ENCODE results near the gene SAP25. TPM values are rescaled to one million over a fixed set of nuclear protein-coding genes. Genes with fewer than 3 reads are reported as not detected.

The SAP25 gene
- total RNA-seq, 1 donor from 2014 or later, result 11.2 TPM

- Mint-ChIP-seq H3K9me3 (no peaks in the 10 kb centered on the region), H3K4me1 (ENCODE audit: low read depth) (peaks cover 15% of the 10 kb centered on the region), H3K4me3 (peak overlapping the region; percentile 73), H3K27me3 (ENCODE audit: insufficient read depth) (peaks cover 19% of the 10 kb centered on the region), H3K36me3 (ENCODE audit: low read depth) (no peaks in the 10 kb centered on the region), H3K27ac (peak overlapping the region; percentile 55)
- intact Hi-C loops (cut with micrococcal nuclease), result loop anchor here (1.0 to 2.0 kb wide), 7 partner anchors 7 to 248 kb away; partner anchors contain the start of genes AGFG2, FBXO24, GNB2 and LRCH4
- DNase-seq (ENCODE audit: low spot score), result peak; percentile 43
These were observed 31.5 kb upstream of the SAP25 start for GRCh38 chr7:100604976-100605911.

- Mint-ChIP-seq H3K36me3 (ENCODE audit: low read depth) (no peaks in the 10 kb centered on the region), H3K4me3 (peak overlapping the region; percentile 81), H3K4me1 (ENCODE audit: low read depth) (peaks cover 15% of the 10 kb centered on the region), H3K9me3 (no peaks in the 10 kb centered on the region), H3K27ac (peak overlapping the region; percentile 84), H3K27me3 (ENCODE audit: insufficient read depth) (peaks cover 13% of the 10 kb centered on the region)
- peak; percentile 61 for DNase-seq (ENCODE audit: low spot score)
- intact Hi-C loops (cut with micrococcal nuclease), result loop anchor here (1.0 to 2.0 kb wide), 7 partner anchors 8 to 248 kb away; partner anchors contain the start of genes AGFG2, FBXO24, GNB2 and LRCH4
These were observed 30.6 kb upstream of the SAP25 start for GRCh38 chr7:100604028-100604975.

- H3K27me3 Mint-ChIP-seq (ENCODE audit: insufficient read depth), result peaks cover 12% of the 10 kb centered on the region
- peak overlapping the region; percentile 81 for H3K4me3 Mint-ChIP-seq
- DNase-seq (ENCODE audit: low spot score), result no peak
- H3K36me3 Mint-ChIP-seq (ENCODE audit: low read depth), result no peaks in the 10 kb centered on the region
- H3K27ac Mint-ChIP-seq, result peak overlapping the region; percentile 84
- peaks cover 15% of the 10 kb centered on the region for H3K4me1 Mint-ChIP-seq (ENCODE audit: low read depth)
- no peaks in the 10 kb centered on the region for H3K9me3 Mint-ChIP-seq
- intact Hi-C loops (cut with micrococcal nuclease), result loop anchor here (1.0 to 2.0 kb wide), 7 partner anchors 9 to 249 kb away; partner anchors contain the start of genes AGFG2, FBXO24, GNB2 and LRCH4
These were observed 30.0 kb upstream of the SAP25 start for GRCh38 chr7:100603726-100604027.

GRCh38 chr7:100602889-100603725 lies 29.4 kb upstream of the SAP25 start:
- peaks cover 12% of the 10 kb centered on the region for H3K27me3 Mint-ChIP-seq (ENCODE audit: insufficient read depth)
- H3K27ac Mint-ChIP-seq, result no peak overlapping the region

GRCh38 chr7:100600730-100601038 lies 27.0 kb upstream of the SAP25 start:
- DNase-seq (ENCODE audit: low spot score), result no peak
- peaks cover 3% of the 10 kb centered on the region for H3K27me3 Mint-ChIP-seq (ENCODE audit: insufficient read depth)
- intact Hi-C loops (cut with micrococcal nuclease), result no loop called here
- H3K27ac Mint-ChIP-seq, result no peak overlapping the region
- H3K36me3 Mint-ChIP-seq (ENCODE audit: low read depth), result no peaks in the 10 kb centered on the region
- no peaks in the 10 kb centered on the region for H3K9me3 Mint-ChIP-seq
- H3K4me1 Mint-ChIP-seq (ENCODE audit: low read depth), result peaks cover 21% of the 10 kb centered on the region
- H3K4me3 Mint-ChIP-seq, result no peak overlapping the region

More at GRCh38 chr7:100602889-100603725, 29.4 kb upstream of the SAP25 start:
- no peaks in the 10 kb centered on the region for H3K9me3 Mint-ChIP-seq
- peak overlapping the region; percentile 81 for H3K4me3 Mint-ChIP-seq
- H3K4me1 Mint-ChIP-seq (ENCODE audit: low read depth), result peaks cover 20% of the 10 kb centered on the region
- no peak for DNase-seq (ENCODE audit: low spot score)
- no peaks in the 10 kb centered on the region for H3K36me3 Mint-ChIP-seq (ENCODE audit: low read depth)
- intact Hi-C loops (cut with micrococcal nuclease), result no loop called here

GRCh38 chr7:100599911-100600729 lies 26.4 kb upstream of the SAP25 start:
- no peak overlapping the region for H3K4me3 Mint-ChIP-seq
- no peaks in the 10 kb centered on the region for H3K9me3 Mint-ChIP-seq
- peaks cover 15% of the 10 kb centered on the region for H3K4me1 Mint-ChIP-seq (ENCODE audit: low read depth)
- intact Hi-C loops (cut with micrococcal nuclease), result no loop called here
- DNase-seq (ENCODE audit: low spot score), result no peak
- H3K36me3 Mint-ChIP-seq (ENCODE audit: low read depth), result no peaks in the 10 kb centered on the region
- peaks cover 2% of the 10 kb centered on the region for H3K27me3 Mint-ChIP-seq (ENCODE audit: insufficient read depth)
- no peak overlapping the region for H3K27ac Mint-ChIP-seq

GRCh38 chr7:100598425-100598824 lies 24.7 kb upstream of the SAP25 start:
- H3K36me3 Mint-ChIP-seq (ENCODE audit: low read depth), result no peaks in the 10 kb centered on the region
- peak overlapping the region; percentile 16 for H3K27ac Mint-ChIP-seq
- intact Hi-C loops (cut with micrococcal nuclease), result no loop called here

GRCh38 chr7:100595188-100595587 lies 21.5 kb upstream of the SAP25 start:
- peaks cover 2% of the 10 kb centered on the region for H3K27me3 Mint-ChIP-seq (ENCODE audit: insufficient read depth)
- no peaks in the 10 kb centered on the region for H3K36me3 Mint-ChIP-seq (ENCODE audit: low read depth)
- intact Hi-C loops (cut with micrococcal nuclease), result no loop called here
- H3K9me3 Mint-ChIP-seq, result no peaks in the 10 kb centered on the region
- no peak overlapping the region for H3K4me3 Mint-ChIP-seq
- DNase-seq (ENCODE audit: low spot score), result no peak
- H3K4me1 Mint-ChIP-seq (ENCODE audit: low read depth), result peaks cover 6% of the 10 kb centered on the region
- H3K27ac Mint-ChIP-seq, result no peak overlapping the region

More at GRCh38 chr7:100598425-100598824, 24.7 kb upstream of the SAP25 start:
- H3K9me3 Mint-ChIP-seq, result no peaks in the 10 kb centered on the region
- peaks cover 6% of the 10 kb centered on the region for H3K4me1 Mint-ChIP-seq (ENCODE audit: low read depth)
- no peak for DNase-seq (ENCODE audit: low spot score)
- no peak overlapping the region for H3K4me3 Mint-ChIP-seq
- H3K27me3 Mint-ChIP-seq (ENCODE audit: insufficient read depth), result peaks cover 2% of the 10 kb centered on the region

- H3K27ac Mint-ChIP-seq, result no peak overlapping the region
- H3K4me1 Mint-ChIP-seq (ENCODE audit: low read depth), result no peaks in the 10 kb centered on the region
- no peaks in the 10 kb centered on the region for H3K36me3 Mint-ChIP-seq (ENCODE audit: low read depth)
- no peak for DNase-seq (ENCODE audit: low spot score)
- no peak overlapping the region for H3K4me3 Mint-ChIP-seq
- H3K27me3 Mint-ChIP-seq (ENCODE audit: insufficient read depth), result peaks cover 3% of the 10 kb centered on the region
- no peaks in the 10 kb centered on the region for H3K9me3 Mint-ChIP-seq
- intact Hi-C loops (cut with micrococcal nuclease), result no loop called here
These were observed 17.9 kb upstream of the SAP25 start for GRCh38 chr7:100591596-100591995.

- peaks cover 2% of the 10 kb centered on the region for H3K4me1 Mint-ChIP-seq (ENCODE audit: low read depth)
- H3K27ac Mint-ChIP-seq, result no peak overlapping the region
- DNase-seq (ENCODE audit: low spot score), result no peak
- peaks cover 3% of the 10 kb centered on the region for H3K27me3 Mint-ChIP-seq (ENCODE audit: insufficient read depth)
- intact Hi-C loops (cut with micrococcal nuclease), result no loop called here
- peaks cover 2% of the 10 kb centered on the region for H3K36me3 Mint-ChIP-seq (ENCODE audit: low read depth)
- no peaks in the 10 kb centered on the region for H3K9me3 Mint-ChIP-seq
- no peak overlapping the region for H3K4me3 Mint-ChIP-seq
These were observed 16.5 kb upstream of the SAP25 start for GRCh38 chr7:100590077-100590737.

GRCh38 chr7:100589341-100589947 lies 15.7 kb upstream of the SAP25 start:
- peaks cover 3% of the 10 kb centered on the region for H3K27me3 Mint-ChIP-seq (ENCODE audit: insufficient read depth)
- no peak overlapping the region for H3K4me3 Mint-ChIP-seq
- H3K36me3 Mint-ChIP-seq (ENCODE audit: low read depth), result peaks cover 2% of the 10 kb centered on the region
- H3K4me1 Mint-ChIP-seq (ENCODE audit: low read depth), result peaks cover 10% of the 10 kb centered on the region
- DNase-seq (ENCODE audit: low spot score), result no peak
- intact Hi-C loops (cut with micrococcal nuclease), result no loop called here
- H3K27ac Mint-ChIP-seq, result no peak overlapping the region
- H3K9me3 Mint-ChIP-seq, result no peaks in the 10 kb centered on the region
